ENCODE measurements around the gene SCARB2. TPM values are rescaled to one million over a fixed set of nuclear protein-coding genes. Genes with fewer than 3 reads are reported as not detected.

The SCARB2 gene
- total RNA-seq, 2 experiments from 2014 or later, result 34.4 to 36.0 TPM

DNA sequence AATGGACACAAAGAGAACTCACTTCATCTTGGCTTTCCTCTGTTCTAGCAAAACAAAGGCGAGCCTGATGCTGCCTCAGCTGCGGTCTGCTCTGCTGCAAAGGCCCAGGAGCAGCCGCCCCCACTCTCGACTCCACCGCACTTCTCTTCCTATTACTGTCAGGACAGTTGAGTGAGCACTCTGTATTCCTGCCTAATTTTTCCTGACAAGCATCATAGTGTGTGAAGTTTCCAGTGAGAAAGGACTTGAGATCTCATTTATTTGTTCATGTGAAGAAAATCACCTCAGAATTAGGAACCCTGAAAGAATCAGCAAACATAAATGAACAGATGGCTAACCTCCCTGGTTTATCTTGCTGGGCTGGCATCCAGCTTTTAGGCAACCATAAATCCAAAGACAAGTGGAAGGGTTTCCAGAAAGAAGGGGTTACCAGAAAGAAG is 15.6 kb downstream of the SCARB2 start:
- Histone ChIP-seq H3K9me3 (ENCODE audit: control insufficient read depth in 1 of 2, insufficient read depth in 1 of 2, low read length in 2 of 2) (peaks cover 0 to 5% of the 10 kb centered on the region in 2 experiments), H3K4me1 (ENCODE audit: insufficient read depth, low read length) (peaks cover 22% of the 10 kb centered on the region), H3K36me3 (ENCODE audit: insufficient read depth, low read length) (peaks cover 29% of the 10 kb centered on the region), H3K4me3 (ENCODE audit: low read length) (no peak overlapping the region), H3K27me3 (ENCODE audit: control insufficient read depth in 1 of 2, insufficient read depth in 2 of 2, low read length in 2 of 2) (no peaks in the 10 kb centered on the region), H3K27ac (ENCODE audit: low read depth in 1 of 2, low read length in 2 of 2) (no peak overlapping the region)
- Mint-ChIP-seq H3K36me3 (ENCODE audit: low read depth) (peaks cover 37% of the 10 kb centered on the region), H3K27ac (peak overlapping the region; percentile 18), H3K4me3 (peak overlapping the region; percentile 54), H3K9me3 (no peaks in the 10 kb centered on the region), H3K27me3 (no peaks in the 10 kb centered on the region), H3K4me1 (ENCODE audit: low read depth) (peaks cover 57% of the 10 kb centered on the region)
- DNase-seq (peak in 1 of 14 experiments; percentile 18), ATAC-seq (ENCODE audit: poor library complexity) (peak; percentile 55)
- TF ChIP-seq CTCF (IDR thresholded peaks at IDR 0.05), result no peak
- CTCF ChIA-PET, result no interaction called here
- POLR2A ChIA-PET, result no interaction called here
- intact Hi-C loops (cut with DNase I, micrococcal nuclease), result loop anchor here in 1 of 2 experiments (2.0 kb wide), 1 partner anchor 15 kb away; the partner anchor contains the start of gene SCARB2

DNA sequence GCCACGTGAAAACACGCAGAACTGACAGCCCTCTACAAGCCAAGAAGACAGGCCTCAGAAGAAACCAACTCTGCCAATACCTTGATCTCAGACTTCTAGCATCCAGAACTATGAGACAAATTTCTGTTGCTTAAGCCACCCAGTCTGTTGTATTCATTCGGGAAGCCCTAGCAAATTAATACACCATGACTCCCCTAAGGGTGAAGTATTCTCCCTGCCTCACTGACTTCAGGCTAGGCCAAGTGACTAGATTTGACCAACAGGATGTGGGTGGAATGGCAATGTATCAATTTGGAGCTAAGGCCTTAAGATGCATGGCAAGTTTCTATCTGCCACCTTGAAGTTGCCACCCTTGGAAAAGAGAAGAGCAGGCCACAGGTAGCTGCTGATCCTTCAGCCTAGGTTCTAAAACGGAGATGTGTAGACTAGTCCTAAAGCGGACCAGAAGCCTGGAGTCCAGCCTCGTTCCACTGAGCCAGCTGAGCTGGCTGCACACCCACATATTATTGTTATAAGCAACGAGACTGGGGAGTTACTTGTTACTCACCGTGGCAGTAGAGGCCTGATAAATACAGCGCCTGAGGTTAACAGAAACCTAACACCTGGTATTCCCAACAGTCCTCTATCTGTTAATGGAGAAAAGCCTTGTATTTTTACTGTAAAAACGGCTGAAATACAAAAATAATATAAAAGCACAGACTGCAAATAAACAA is 16.4 kb downstream of the SCARB2 start:
- no peak overlapping the region for H3K4me3 ChIP-seq (ENCODE audit: low read length)
- intact Hi-C loops (cut with DNase I, micrococcal nuclease), result no loop called here
- peak overlapping the region; percentile 18 for H3K27ac Mint-ChIP-seq
- H3K27me3 Mint-ChIP-seq, result no peaks in the 10 kb centered on the region
- ChIA-PET POLR2A (interaction anchor here (1.6 kb wide), 1 partner anchor 15 kb away, joined by 3 read pairs; no protein-coding TSS in a partner anchor), CTCF (no interaction called here)
- H3K9me3 Mint-ChIP-seq, result peaks cover 1% of the 10 kb centered on the region
- H3K36me3 ChIP-seq (ENCODE audit: insufficient read depth, low read length), result peaks cover 36% of the 10 kb centered on the region
- H3K27ac ChIP-seq (ENCODE audit: low read depth in 1 of 2, low read length in 2 of 2), result no peak overlapping the region
- H3K4me1 ChIP-seq (ENCODE audit: insufficient read depth, low read length), result peaks cover 22% of the 10 kb centered on the region
- TF ChIP-seq CTCF (IDR thresholded peaks at IDR 0.05), result no peak
- no peak for DNase-seq
- no peak for ATAC-seq (ENCODE audit: poor library complexity)
- peaks cover 45% of the 10 kb centered on the region for H3K36me3 Mint-ChIP-seq (ENCODE audit: low read depth)
- H3K9me3 ChIP-seq (ENCODE audit: control insufficient read depth in 1 of 2, insufficient read depth in 1 of 2, low read length in 2 of 2), result peaks cover 6 to 11% of the 10 kb centered on the region in 2 experiments
- peaks cover 52% of the 10 kb centered on the region for H3K4me1 Mint-ChIP-seq (ENCODE audit: low read depth)
- no peak overlapping the region for H3K4me3 Mint-ChIP-seq
- no peaks in the 10 kb centered on the region for H3K27me3 ChIP-seq (ENCODE audit: control insufficient read depth in 1 of 2, insufficient read depth in 2 of 2, low read length in 2 of 2)

- CTCF ChIA-PET, result no interaction called here
- Mint-ChIP-seq H3K36me3 (ENCODE audit: low read depth) (peaks cover 53% of the 10 kb centered on the region), H3K27ac (no peak overlapping the region), H3K4me3 (no peak overlapping the region), H3K9me3 (peaks cover 4% of the 10 kb centered on the region), H3K27me3 (no peaks in the 10 kb centered on the region), H3K4me1 (ENCODE audit: low read depth) (peaks cover 47% of the 10 kb centered on the region)
- intact Hi-C loops (cut with DNase I, micrococcal nuclease), result no loop called here
- ATAC-seq (ENCODE audit: poor library complexity), result no peak
- H3K27me3 ChIP-seq (ENCODE audit: control insufficient read depth in 1 of 2, insufficient read depth in 2 of 2, low read length in 2 of 2), result no peaks in the 10 kb centered on the region
- no peak overlapping the region for H3K4me3 ChIP-seq (ENCODE audit: low read length)
- H3K36me3 ChIP-seq (ENCODE audit: insufficient read depth, low read length), result peaks cover 41% of the 10 kb centered on the region
- H3K27ac ChIP-seq (ENCODE audit: low read depth in 1 of 2, low read length in 2 of 2), result no peak overlapping the region
- H3K4me1 ChIP-seq (ENCODE audit: insufficient read depth, low read length), result peaks cover 22% of the 10 kb centered on the region
- TF ChIP-seq CTCF (IDR thresholded peaks at IDR 0.05), result no peak
- POLR2A ChIA-PET, result interaction anchor here (1.6 kb wide), 1 partner anchor 15 kb away, joined by 3 read pairs; no protein-coding TSS in a partner anchor
- H3K9me3 ChIP-seq (ENCODE audit: control insufficient read depth in 1 of 2, insufficient read depth in 1 of 2, low read length in 2 of 2), result peaks cover 9 to 11% of the 10 kb centered on the region in 2 experiments
- DNase-seq, result no peak
Observed at GRCh38 chr4:76196376-76196775, 17.2 kb downstream of the SCARB2 start.

Measured in CD4-positive, alpha-beta T cell (primary cell).